ENCODE results near the gene RAB29.
A peak's percentile ranks its signal among the peaks of the same experiment; 100 is the strongest.

RAB29 gene

DNA sequence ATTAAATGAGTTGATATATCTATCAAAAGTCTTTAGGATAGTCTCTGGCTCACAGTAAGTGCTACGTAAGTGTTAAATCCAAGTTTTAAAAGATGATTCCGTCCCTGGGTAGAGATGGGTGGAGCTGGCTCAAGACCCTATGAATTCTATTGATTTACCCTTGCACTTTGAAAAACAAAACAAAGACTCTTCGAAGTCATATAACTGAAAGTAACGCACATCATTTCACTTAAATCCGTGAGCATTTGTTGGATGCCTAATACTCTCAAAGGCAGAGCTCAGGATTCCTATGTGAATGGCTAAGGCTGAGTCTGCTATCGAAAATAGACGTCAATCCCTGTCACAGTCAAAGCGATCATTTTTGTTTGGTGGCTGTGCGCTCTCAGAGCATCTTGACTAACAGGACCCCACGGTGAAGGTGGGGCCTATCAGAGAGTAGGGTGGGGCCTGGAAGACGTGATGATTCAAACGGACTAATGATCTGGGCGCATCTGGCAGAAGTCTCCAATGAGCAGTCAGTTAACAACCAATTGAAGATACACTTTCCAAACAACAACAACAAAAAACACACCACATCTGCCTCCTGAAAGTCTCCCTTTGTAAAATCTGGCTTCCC is 24.1 kb downstream of the RAB29 start:
- WGBS (ENCODE audit: insufficient coverage) = 81% methylated on average over 12 of the region's 13 CpGs
- H3K36me3 ChIP-seq (ENCODE audit: control insufficient read depth in 4 of 4, insufficient read depth in 4 of 4, low read length in 3 of 4) = peaks cover 0 to 14% (median 0%) of the 10 kb centered on the region in 4 experiments
- no peaks in the 10 kb centered on the region for H3K9me3 ChIP-seq (ENCODE audit: control extremely low read depth in 1 of 5, control insufficient read depth in 4 of 5, insufficient read depth in 2 of 5, low read depth in 1 of 5, low read length in 4 of 5)
- ChIA-PET POLR2A (no interaction called here), CTCF (interaction anchor here (1.3 kb wide), 1 partner anchor 9 kb away, joined by 4 read pairs; no protein-coding TSS in a partner anchor)
- H3K4me1 ChIP-seq (ENCODE audit: control extremely low read depth in 1 of 4, control insufficient read depth in 4 of 4, insufficient read depth in 4 of 4, low read length in 3 of 4) = peaks cover 13 to 26% (median 19%) of the 10 kb centered on the region in 4 experiments
- peak overlapping the region in 1 of 7 experiments; percentile 92 for H3K4me3 ChIP-seq (ENCODE audit: control insufficient read depth in 1 of 7, extremely low read depth in 1 of 7, insufficient read depth in 4 of 7, low read depth in 2 of 7, low read length in 6 of 7)
- peak overlapping the region in 1 of 2 experiments; percentile 98 for H3K27ac ChIP-seq (ENCODE audit: insufficient read depth in 1 of 2, low read depth in 1 of 2, low read length in 2 of 2, poor library complexity in 1 of 2, severe bottlenecking in 2 of 2)
- DNase-seq = peak; percentile 51 to 71 (median 60)
- H3K27me3 ChIP-seq (replicated peaks in 2 of 5; ENCODE audit: control insufficient read depth in 4 of 5, insufficient read depth in 5 of 5, low read length in 4 of 5) = no peaks in the 10 kb centered on the region

DNA sequence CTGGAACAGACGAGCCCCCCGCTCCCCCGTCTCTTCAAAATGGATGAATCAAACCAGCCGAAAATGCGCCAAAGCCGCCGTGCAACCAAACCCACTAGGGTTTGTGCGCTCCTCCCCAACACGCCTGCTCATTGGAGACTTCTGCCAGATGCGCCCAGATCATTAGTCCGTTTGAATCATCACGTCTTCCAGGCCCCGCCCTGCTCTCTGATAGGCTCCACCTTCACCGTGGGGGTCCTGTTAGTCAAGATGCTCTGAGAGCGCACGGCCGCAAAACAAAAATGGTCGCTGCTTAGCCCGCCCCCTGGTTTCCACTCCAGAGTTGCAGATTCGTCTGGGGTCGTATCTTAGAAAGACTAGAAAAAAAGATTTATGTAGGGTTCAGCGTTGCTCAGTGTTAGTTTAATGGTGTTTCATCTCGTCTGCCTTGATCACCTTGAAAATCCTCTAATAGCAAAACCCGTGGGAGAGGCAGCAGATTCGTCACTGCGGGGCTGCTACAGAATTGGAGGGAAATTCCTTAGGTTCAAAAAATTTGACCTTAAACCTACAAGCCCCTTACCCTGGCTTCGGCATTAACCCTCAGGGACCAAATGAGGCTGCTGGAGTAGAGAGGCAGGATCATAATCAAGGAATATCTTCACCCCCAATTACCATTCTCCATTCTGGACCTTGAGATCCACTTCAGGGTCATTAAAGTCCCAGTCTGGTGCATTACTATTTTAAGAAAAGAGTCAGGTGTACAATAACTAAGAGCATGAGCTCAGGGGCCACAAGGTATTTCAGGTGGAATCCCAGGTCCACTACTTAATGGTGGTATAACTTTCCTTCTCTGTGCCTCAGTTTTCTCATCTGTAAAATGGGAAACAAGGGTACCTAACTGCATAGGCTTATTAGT is 24.9 kb downstream of the RAB29 start, which contains the start of gene NUCKS1:
Gene NUCKS1, minus strand, starts transcription at position 45 of the 898 bp plus-strand sequence. CDS start 209 bp downstream, outside the sequence.
- 0% methylated on average over 26 of the region's 27 CpGs for WGBS (ENCODE audit: insufficient coverage)
- DNase-seq = peak; percentile 100
- Histone ChIP-seq H3K27me3 (replicated peaks in 2 of 5; ENCODE audit: control insufficient read depth in 4 of 5, insufficient read depth in 5 of 5, low read length in 4 of 5) (no peaks in the 10 kb centered on the region), H3K36me3 (ENCODE audit: control insufficient read depth in 4 of 4, insufficient read depth in 4 of 4, low read length in 3 of 4) (peaks cover 0 to 14% (median 0%) of the 10 kb centered on the region in 4 experiments), H3K4me1 (ENCODE audit: control extremely low read depth in 1 of 4, control insufficient read depth in 4 of 4, insufficient read depth in 4 of 4, low read length in 3 of 4) (peaks cover 13 to 31% (median 19%) of the 10 kb centered on the region in 4 experiments), H3K27ac (ENCODE audit: insufficient read depth in 1 of 2, low read depth in 1 of 2, low read length in 2 of 2, poor library complexity in 1 of 2, severe bottlenecking in 2 of 2) (peak within 1 kb of the TSS; percentile 97 to 98), H3K9me3 (ENCODE audit: control extremely low read depth in 1 of 5, control insufficient read depth in 4 of 5, insufficient read depth in 2 of 5, low read depth in 1 of 5, low read length in 4 of 5) (no peaks in the 10 kb centered on the region), H3K4me3 (ENCODE audit: control insufficient read depth in 1 of 7, extremely low read depth in 1 of 7, insufficient read depth in 4 of 7, low read depth in 2 of 7, low read length in 6 of 7) (peak within 1 kb of the TSS; percentile 82 to 99 (median 94))
- ChIA-PET POLR2A (interaction anchor here (0.8 kb wide), 1 partner anchor 35 kb away, joined by 3 read pairs; no protein-coding TSS in a partner anchor), CTCF (interaction anchor here (1.3 kb wide), 1 partner anchor 10 kb away, joined by 4 read pairs; no protein-coding TSS in a partner anchor)

DNA sequence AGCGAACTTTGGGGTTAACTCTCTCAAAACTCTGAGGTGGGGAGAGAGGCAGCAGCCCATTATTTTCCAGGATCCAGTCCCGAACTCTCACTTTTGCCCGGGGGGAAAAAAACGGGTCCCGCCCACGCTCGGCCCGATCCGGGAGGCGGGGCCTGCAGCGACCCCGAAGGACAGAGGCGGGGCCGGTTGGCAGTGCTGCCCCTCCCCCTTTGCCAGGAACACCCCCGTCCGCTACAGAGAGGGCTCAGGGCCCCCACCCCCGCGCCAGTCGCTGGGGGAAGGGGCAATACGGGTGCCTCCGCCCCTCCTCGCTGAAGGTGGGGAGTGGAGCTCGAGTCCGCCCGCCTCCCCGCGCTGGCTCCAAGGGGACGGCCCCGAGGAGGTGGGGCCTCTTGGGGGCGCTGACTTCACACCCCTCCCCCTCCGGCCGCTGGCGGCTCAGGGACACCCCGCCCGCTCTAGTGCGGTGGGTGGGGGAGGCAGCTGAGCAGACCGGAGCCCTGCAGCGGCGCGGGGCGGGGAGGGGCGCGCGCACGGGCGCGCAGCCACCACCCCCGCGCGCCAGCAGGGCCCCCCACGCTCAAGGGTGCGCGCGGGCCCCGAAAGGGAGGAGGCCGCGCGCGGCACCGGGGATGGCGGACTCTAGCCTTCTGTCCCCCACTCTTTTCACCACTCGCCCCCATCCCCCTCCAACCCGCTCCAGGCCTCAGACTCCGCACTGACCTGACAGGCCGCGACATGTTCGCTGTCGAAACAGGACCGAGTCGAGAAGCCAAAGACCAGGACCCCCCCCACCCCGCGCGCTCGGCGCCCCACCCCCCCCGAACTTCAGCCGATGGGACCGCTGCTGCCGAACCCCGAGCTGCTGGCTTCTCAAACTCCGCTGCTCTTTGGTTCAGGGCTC is 25.8 kb downstream of the RAB29 start:
- CTCF ChIA-PET = interaction anchor here (0.8 to 1.7 kb wide), 4 partner anchors 9 to 90 kb away, joined by 3 to 6 read pairs (median 4); no protein-coding TSS in a partner anchor

DNA sequence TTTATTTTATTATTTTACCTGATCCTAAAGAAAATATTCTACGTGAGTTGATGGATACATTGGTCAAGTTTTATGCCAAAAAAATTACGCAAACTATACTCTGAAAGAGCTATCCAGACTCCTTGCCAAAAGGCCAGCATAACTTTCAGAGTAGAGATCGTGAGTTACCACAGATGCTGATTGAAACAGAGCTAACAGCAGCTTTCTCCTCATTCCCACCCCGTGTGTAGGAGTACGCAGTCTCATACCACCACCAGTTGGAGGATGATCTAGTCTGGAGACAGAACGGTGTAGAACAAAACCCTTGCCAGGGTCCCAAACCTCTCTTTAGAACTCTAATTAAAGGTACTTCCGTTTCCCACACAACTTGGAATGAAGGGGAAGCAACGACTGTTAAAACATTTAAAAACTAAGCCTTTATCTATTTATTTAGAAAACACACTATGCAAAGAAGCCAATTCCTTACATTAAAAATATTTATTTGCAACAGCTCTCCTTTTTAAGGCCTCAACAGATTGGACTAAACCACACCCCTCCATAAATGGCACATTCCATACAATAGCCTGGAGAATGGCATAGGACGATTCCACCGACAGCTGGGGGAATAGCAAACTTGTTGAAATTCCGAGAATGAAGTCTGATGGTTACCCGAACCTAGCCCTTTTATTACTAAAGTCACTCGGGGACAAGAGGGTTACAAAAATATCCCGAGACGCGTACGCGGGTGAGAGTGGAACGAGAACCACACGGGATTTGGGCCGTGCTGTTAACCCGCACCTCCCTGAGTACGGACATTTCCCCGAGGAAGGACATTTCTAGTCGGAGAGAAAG is 26.7 kb downstream of the RAB29 start:
- Histone ChIP-seq H3K9me3 (ENCODE audit: control extremely low read depth in 1 of 5, control insufficient read depth in 4 of 5, insufficient read depth in 2 of 5, low read depth in 1 of 5, low read length in 4 of 5) (no peaks in the 10 kb centered on the region), H3K36me3 (ENCODE audit: control insufficient read depth in 4 of 4, insufficient read depth in 4 of 4, low read length in 3 of 4) (peaks cover 0 to 14% (median 1%) of the 10 kb centered on the region in 4 experiments), H3K4me1 (ENCODE audit: control extremely low read depth in 1 of 4, control insufficient read depth in 4 of 4, insufficient read depth in 4 of 4, low read length in 3 of 4) (peaks cover 13 to 35% (median 19%) of the 10 kb centered on the region in 4 experiments), H3K4me3 (ENCODE audit: control insufficient read depth in 1 of 7, extremely low read depth in 1 of 7, insufficient read depth in 4 of 7, low read depth in 2 of 7, low read length in 6 of 7) (peak overlapping the region; percentile 82 to 99 (median 94)), H3K27ac (ENCODE audit: insufficient read depth in 1 of 2, low read depth in 1 of 2, low read length in 2 of 2, poor library complexity in 1 of 2, severe bottlenecking in 2 of 2) (peak overlapping the region; percentile 91 to 98), H3K27me3 (replicated peaks in 2 of 5; ENCODE audit: control insufficient read depth in 4 of 5, insufficient read depth in 5 of 5, low read length in 4 of 5) (no peaks in the 10 kb centered on the region)
- WGBS (ENCODE audit: insufficient coverage) = 4% methylated on average over 18 of the region's 25 CpGs
- POLR2A ChIA-PET = interaction anchor here (0.6 to 1.2 kb wide), 5 partner anchors 11 to 73 kb away, joined by 3 to 7 read pairs (median 4); partner anchors contain the start of gene RAB29
- peak; percentile 71 to 87 (median 83) for DNase-seq
- CTCF ChIA-PET = interaction anchor here (0.5 to 1.7 kb wide), 6 partner anchors 11 to 91 kb away, joined by 3 to 6 read pairs (median 4); no protein-coding TSS in a partner anchor

More for the DNA sequence above, 25.8 kb downstream of the RAB29 start:
- Histone ChIP-seq H3K27me3 (replicated peaks in 2 of 5; ENCODE audit: control insufficient read depth in 4 of 5, insufficient read depth in 5 of 5, low read length in 4 of 5) (no peaks in the 10 kb centered on the region), H3K4me3 (ENCODE audit: control insufficient read depth in 1 of 7, extremely low read depth in 1 of 7, insufficient read depth in 4 of 7, low read depth in 2 of 7, low read length in 6 of 7) (peak overlapping the region; percentile 82 to 99 (median 94)), H3K27ac (ENCODE audit: insufficient read depth in 1 of 2, low read depth in 1 of 2, low read length in 2 of 2, poor library complexity in 1 of 2, severe bottlenecking in 2 of 2) (peak overlapping the region; percentile 97 to 98), H3K4me1 (ENCODE audit: control extremely low read depth in 1 of 4, control insufficient read depth in 4 of 4, insufficient read depth in 4 of 4, low read length in 3 of 4) (peaks cover 13 to 31% (median 19%) of the 10 kb centered on the region in 4 experiments), H3K36me3 (ENCODE audit: control insufficient read depth in 4 of 4, insufficient read depth in 4 of 4, low read length in 3 of 4) (peaks cover 0 to 14% (median 0%) of the 10 kb centered on the region in 4 experiments), H3K9me3 (ENCODE audit: control extremely low read depth in 1 of 5, control insufficient read depth in 4 of 5, insufficient read depth in 2 of 5, low read depth in 1 of 5, low read length in 4 of 5) (no peaks in the 10 kb centered on the region)
- DNase-seq = peak; percentile 95 to 98 (median 98)
- WGBS (ENCODE audit: insufficient coverage) = under 1% methylated on average over 26 of the region's 81 CpGs
- POLR2A ChIA-PET = interaction anchor here (0.6 to 1.2 kb wide), 5 partner anchors 12 to 49 kb away, joined by 3 to 7 read pairs (median 4); partner anchors contain the start of gene RAB29

DNA sequence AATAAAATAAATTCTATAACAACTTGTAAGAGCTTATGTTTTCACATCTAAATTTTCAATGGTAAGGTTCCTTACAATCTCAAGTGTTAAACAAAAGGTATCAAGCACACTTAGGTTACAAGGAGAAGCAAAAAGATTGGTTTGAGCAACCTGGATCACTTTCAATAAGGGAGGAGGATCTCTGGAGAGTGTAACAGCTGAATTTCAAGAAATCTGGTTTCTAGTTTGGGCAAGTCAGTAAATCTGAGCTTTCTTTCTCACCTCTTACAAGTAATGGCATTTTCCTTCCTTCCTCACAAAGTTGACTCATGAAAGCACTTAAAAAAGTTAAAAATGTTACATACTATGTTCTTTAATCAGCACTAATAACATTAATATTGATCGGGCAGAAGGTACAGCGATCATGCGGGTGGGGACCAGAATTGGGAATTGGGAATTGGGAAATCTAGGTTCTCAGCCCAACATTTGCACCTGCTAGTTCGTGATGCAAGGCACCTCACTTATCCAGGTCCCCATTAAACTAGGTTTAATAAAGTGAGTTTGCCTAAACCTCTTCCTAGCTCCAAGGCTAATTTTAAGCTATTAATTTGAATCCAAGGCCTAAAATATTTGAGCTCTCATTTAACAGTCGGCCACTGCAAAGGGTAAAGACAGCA is 28.4 kb downstream of the RAB29 start:
- no peak for DNase-seq
- WGBS (ENCODE audit: insufficient coverage) = 92% methylated on average over 4 of the region's 5 CpGs
- CTCF ChIA-PET = interaction anchor here (0.9 to 3.1 kb wide), 9 partner anchors 8 to 231 kb away, joined by 3 to 9 read pairs (median 4); no protein-coding TSS in a partner anchor
- H3K9me3 ChIP-seq (ENCODE audit: control extremely low read depth in 1 of 5, control insufficient read depth in 4 of 5, insufficient read depth in 2 of 5, low read depth in 1 of 5, low read length in 4 of 5) = no peaks in the 10 kb centered on the region
- no peak overlapping the region for H3K27ac ChIP-seq (ENCODE audit: insufficient read depth in 1 of 2, low read depth in 1 of 2, low read length in 2 of 2, poor library complexity in 1 of 2, severe bottlenecking in 2 of 2)
- peaks cover 0 to 14% (median 2%) of the 10 kb centered on the region in 4 experiments for H3K36me3 ChIP-seq (ENCODE audit: control insufficient read depth in 4 of 4, insufficient read depth in 4 of 4, low read length in 3 of 4)
- H3K27me3 ChIP-seq (replicated peaks in 2 of 5; ENCODE audit: control insufficient read depth in 4 of 5, insufficient read depth in 5 of 5, low read length in 4 of 5) = no peaks in the 10 kb centered on the region
- POLR2A ChIA-PET = no interaction called here
- peaks cover 13 to 39% (median 21%) of the 10 kb centered on the region in 4 experiments for H3K4me1 ChIP-seq (ENCODE audit: control extremely low read depth in 1 of 4, control insufficient read depth in 4 of 4, insufficient read depth in 4 of 4, low read length in 3 of 4)
- H3K4me3 ChIP-seq (ENCODE audit: control insufficient read depth in 1 of 7, extremely low read depth in 1 of 7, insufficient read depth in 4 of 7, low read depth in 2 of 7, low read length in 6 of 7) = peak overlapping the region in 4 of 7 experiments; percentile 1 to 92 (median 51)
